Thoracic aorta (tissue), 2 donors: Measurements from ENCODE around the gene GOLT1B. TPM values are rescaled to one million over a fixed set of nuclear protein-coding genes. Genes with fewer than 3 reads are reported as not detected.

Experiments used
- ATAC-seq: fragments of 150-250 bp; one replicate; pipeline ENCODE4 v1.8.0; 2017; ENCODE audit warnings: low read depth; ENCODE audit not compliant: insufficient number of reproducible peaks, low FRiP score
- DNase-seq: peaks from one replicate; pipeline ENCODE4 v3.0.0-alpha.2; 2020; ENCODE audit warnings: low spot score
- H3K27ac ChIP-seq, 2 donors: fragments of 200-600 bp; sonication (generic); 1 replicate in 1 of 2; 2 replicates in 1 of 2; pipeline ENCODE4 v1.5.1; 2016; ENCODE audit warnings: mild to moderate bottlenecking in 2 of 2, moderate library complexity in 2 of 2
- H3K27me3 ChIP-seq: fragments of 200-600 bp; sonication (generic); replicated peaks from 2 replicates; pipeline ENCODE4 v1.6.0; 2016; ENCODE audit warnings: mild to moderate bottlenecking; ENCODE audit not compliant: insufficient read depth
- H3K36me3 ChIP-seq: fragments of 200-600 bp; sonication (generic); one replicate; pipeline ENCODE4 v1.5.1; 2016
- H3K4me1 ChIP-seq, 2 donors: fragments of 200-600 bp; sonication (generic); 1 replicate in 1 of 2; 2 replicates in 1 of 2; pipeline versions ENCODE4 v1.5.1 to v1.6.0; 2016; ENCODE audit warnings: low read depth in 2 of 2, mild to moderate bottlenecking in 1 of 2; ENCODE audit not compliant: control insufficient read depth in 1 of 2
- H3K4me3 ChIP-seq: fragments of 200-600 bp; sonication (generic); 2 replicates; pipeline ENCODE4 v1.5.1; 2016; ENCODE audit warnings: mild to moderate bottlenecking
- H3K9me3 ChIP-seq: fragments of 200-600 bp; sonication (generic); 2 replicates; pipeline ENCODE4 v1.5.1; 2016
- CTCF ChIP-seq: fragments of 200-600 bp; sonication (generic); IDR thresholded peaks from one replicate; pipeline ENCODE4 v1.5.1; 2019; ENCODE audit warnings: antibody characterized with exemption
- total RNA-seq, 2 donors: library from RNA; depleted of rRNA; stranded (reverse); fragments of >200 nt; gene quantifications; one replicate each; pipeline versions ENCODE4 v1.1.0 to v1.2.3, GENCODE V29; 2016

GOLT1B gene
- total RNA-seq, 2 donors from 2014 or later: 26.7 to 36.8 TPM

GRCh38 chr12:21483531-21483930 lies 18.1 kb upstream of the GOLT1B start:
- TF ChIP-seq CTCF: no peak
- no peak overlapping the region for H3K27ac ChIP-seq
- no peak overlapping the region for H3K4me3 ChIP-seq
- peaks cover 21% of the 10 kb centered on the region for H3K36me3 ChIP-seq
- no peaks in the 10 kb centered on the region for H3K27me3 ChIP-seq
- no peaks in the 10 kb centered on the region for H3K9me3 ChIP-seq
- ATAC-seq (no peak), DNase-seq (no peak)
- H3K4me1 ChIP-seq: no peaks in the 10 kb centered on the region

- DNase-seq: no peak
- TF ChIP-seq CTCF: no peak
- H3K36me3 ChIP-seq: peaks cover 17% of the 10 kb centered on the region
Measured at GRCh38 chr12:21485998-21486397, 15.6 kb upstream of the GOLT1B start.

GRCh38 chr12:21499765-21500164 lies 1.8 kb upstream of the GOLT1B start:
- ATAC-seq (no peak), DNase-seq (no peak)
- Histone ChIP-seq H3K36me3 (peaks cover 22% of the 10 kb centered on the region), H3K4me3 (peak overlapping the region; percentile 93), H3K9me3 (no peaks in the 10 kb centered on the region), H3K27ac (no peak overlapping the region), H3K27me3 (no peaks in the 10 kb centered on the region), H3K4me1 (peaks cover 30 to 43% of the 10 kb centered on the region in 2 donors)
- no peak for TF ChIP-seq CTCF

More at GRCh38 chr12:21485998-21486397, 15.6 kb upstream of the GOLT1B start:
- Histone ChIP-seq H3K27ac (no peak overlapping the region), H3K4me3 (no peak overlapping the region), H3K27me3 (no peaks in the 10 kb centered on the region), H3K9me3 (no peaks in the 10 kb centered on the region), H3K4me1 (no peaks in the 10 kb centered on the region)
- ATAC-seq: no peak

DNA sequence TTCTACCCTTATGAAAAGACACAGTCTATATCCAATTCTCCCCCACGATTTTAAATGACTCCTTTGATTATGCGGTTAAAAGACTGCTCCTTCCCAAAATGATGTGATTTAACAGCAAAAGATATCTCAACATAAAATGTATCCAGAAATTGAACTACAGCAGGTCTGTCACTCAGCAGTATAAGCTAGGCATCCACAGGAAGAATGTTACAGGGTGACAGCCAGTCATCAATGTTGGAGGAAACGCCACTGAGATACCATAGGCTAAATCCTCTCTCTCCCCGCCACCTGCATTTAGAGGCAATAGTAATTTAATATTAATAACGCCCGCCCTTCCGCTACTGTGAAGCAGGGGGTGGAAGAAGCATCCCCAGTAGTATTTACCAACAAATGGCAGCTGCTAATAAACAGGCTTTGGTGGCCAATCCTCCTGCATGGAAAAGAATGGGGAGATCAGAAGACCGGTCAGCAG lies 767 bp upstream of the GOLT1B start:
- H3K27ac ChIP-seq: peak overlapping the region; percentile 85 to 97
- H3K4me1 ChIP-seq: peaks cover 30 to 52% of the 10 kb centered on the region in 2 donors
- TF ChIP-seq CTCF: no peak

DNA sequence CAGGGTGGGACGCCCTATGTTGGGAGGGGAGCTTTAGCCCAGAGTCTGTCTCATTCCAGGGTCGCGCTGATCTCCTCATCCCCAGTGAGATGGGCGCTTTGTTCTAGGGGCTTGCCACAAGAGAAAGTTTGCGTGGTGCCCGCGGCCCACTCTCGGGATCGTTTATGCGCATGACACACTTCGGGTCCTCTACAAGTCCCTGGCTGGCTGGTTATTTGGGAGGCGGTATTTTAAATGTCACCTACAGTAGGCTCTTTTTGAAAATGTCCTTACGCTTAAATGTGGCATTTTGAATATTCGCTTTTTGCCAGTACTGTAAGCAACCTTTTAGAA lies 541 bp downstream of the GOLT1B start:
- DNase-seq (peak; percentile 4), ATAC-seq (no peak)
- H3K27ac ChIP-seq: peak overlapping the region; percentile 85 to 97
- H3K4me1 ChIP-seq: peaks cover 30 to 52% of the 10 kb centered on the region in 2 donors
- peak overlapping the region; percentile 93 for H3K4me3 ChIP-seq
- H3K36me3 ChIP-seq: peaks cover 11% of the 10 kb centered on the region
- H3K9me3 ChIP-seq: no peaks in the 10 kb centered on the region
- no peak for TF ChIP-seq CTCF
- H3K27me3 ChIP-seq: no peaks in the 10 kb centered on the region

More for the DNA sequence above, 767 bp upstream of the GOLT1B start:
- DNase-seq (no peak), ATAC-seq (no peak)
- peaks cover 18% of the 10 kb centered on the region for H3K36me3 ChIP-seq
- peak overlapping the region; percentile 93 for H3K4me3 ChIP-seq
- no peaks in the 10 kb centered on the region for H3K9me3 ChIP-seq
- no peaks in the 10 kb centered on the region for H3K27me3 ChIP-seq
